Colon (tissue), 2 donors: Measurements from ENCODE around the gene ECE2.

ENCODE experiments used
- FAIRE-seq: peaks from 2 replicates; lab custom pipeline; 2012; peaks lifted over from hg19 to GRCh38; lab: Jason Lieb, UNC
- donor health status: control.
- donor health status: control.

The ECE2 gene

GRCh38 chr3:184314700-184315542, 39.1 kb downstream of the ECE2 start:
- FAIRE-seq: no peak

GRCh38 chr3:184315543-184315867, 39.7 kb downstream of the ECE2 start:
- no peak for FAIRE-seq

- no peak for FAIRE-seq
These were observed 40.2 kb downstream of the ECE2 start for GRCh38 chr3:184315871-184316661.

GRCh38 chr3:184316792-184317191, 41.0 kb downstream of the ECE2 start:
- FAIRE-seq: no peak

- no peak for FAIRE-seq
These were observed 41.4 kb downstream of the ECE2 start for GRCh38 chr3:184317201-184317600.

GRCh38 chr3:184320104-184320445, 44.3 kb downstream of the ECE2 start:
- FAIRE-seq: no peak

GRCh38 chr3:184321666-184322065, 45.8 kb downstream of the ECE2 start:
- no peak for FAIRE-seq

GRCh38 chr3:184322731-184323487, 47.1 kb downstream of the ECE2 start:
- FAIRE-seq: no peak

GRCh38 chr3:184323696-184324095, 47.9 kb downstream of the ECE2 start:
- no peak for FAIRE-seq

GRCh38 chr3:184325269-184325668, 49.4 kb downstream of the ECE2 start:
- FAIRE-seq: no peak

- FAIRE-seq: no peak
These were observed 50.0 kb downstream of the ECE2 start for GRCh38 chr3:184325715-184326369.

- FAIRE-seq: no peak
These were observed 51.3 kb downstream of the ECE2 start for GRCh38 chr3:184327171-184327570.

GRCh38 chr3:184328516-184328915, 52.7 kb downstream of the ECE2 start:
- FAIRE-seq: no peak

- FAIRE-seq: no peak
These were observed 56.7 kb downstream of the ECE2 start for GRCh38 chr3:184332370-184333090.

- FAIRE-seq: no peak
These were observed 57.4 kb downstream of the ECE2 start for GRCh38 chr3:184333190-184333589.

- FAIRE-seq: no peak
These were observed 57.9 kb downstream of the ECE2 start for GRCh38 chr3:184333700-184334099.

- no peak for FAIRE-seq
These were observed 58.8 kb downstream of the ECE2 start for GRCh38 chr3:184334470-184335158.

GRCh38 chr3:184335291-184335660, 59.5 kb downstream of the ECE2 start:
- FAIRE-seq: no peak

- FAIRE-seq: no peak
These were observed 60.1 kb downstream of the ECE2 start for GRCh38 chr3:184335661-184336546.
